GM21825 (cell line): ENCODE results near the gene DAZ3.
"Not testable (repeated sequence)": the region's sequence is repeated elsewhere in the genome, so short reads cannot be mapped to it uniquely, and the experiment has no call there.

Experiments used
- ATAC-seq: cut with Tn5 transposase; IDR thresholded peaks from one replicate; pipeline ENCODE4 v1.9.1; 2021; ENCODE audit warnings: mild to moderate bottlenecking, moderate library complexity; ENCODE audit not compliant: unreplicated experiment

The DAZ3 gene, protein sequence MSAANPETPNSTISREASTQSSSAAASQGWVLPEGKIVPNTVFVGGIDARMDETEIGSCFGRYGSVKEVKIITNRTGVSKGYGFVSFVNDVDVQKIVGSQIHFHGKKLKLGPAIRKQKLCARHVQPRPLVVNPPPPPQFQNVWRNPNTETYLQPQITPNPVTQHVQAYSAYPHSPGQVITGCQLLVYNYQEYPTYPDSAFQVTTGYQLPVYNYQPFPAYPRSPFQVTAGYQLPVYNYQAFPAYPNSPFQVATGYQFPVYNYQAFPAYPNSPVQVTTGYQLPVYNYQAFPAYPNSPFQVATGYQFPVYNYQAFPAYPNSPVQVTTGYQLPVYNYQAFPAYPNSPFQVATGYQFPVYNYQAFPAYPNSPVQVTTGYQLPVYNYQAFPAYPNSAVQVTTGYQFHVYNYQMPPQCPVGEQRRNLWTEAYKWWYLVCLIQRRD

DNA sequence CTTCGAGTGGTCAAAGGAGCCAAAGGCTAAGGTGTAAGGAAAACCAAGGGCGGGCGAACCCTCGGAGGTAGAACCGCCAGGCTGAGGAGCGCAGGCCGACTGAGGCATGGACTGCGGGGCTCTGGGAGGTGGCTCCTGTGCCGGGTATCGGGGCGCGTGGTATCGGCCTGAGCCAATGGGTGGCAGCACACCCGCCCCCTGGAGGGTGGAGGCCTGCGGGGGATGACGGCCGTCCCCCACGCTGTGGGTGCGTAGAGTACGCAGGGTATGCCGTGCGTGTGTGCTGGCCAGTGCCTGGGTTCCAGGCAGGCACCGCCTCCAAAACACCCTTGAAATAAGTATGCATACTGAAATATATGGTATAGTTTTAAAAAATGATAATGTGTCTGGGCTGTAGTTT is at the start of gene DAZ3:
Gene DAZ3 (minus strand): TSS at position 101 of the 400 bp plus-strand sequence. CDS start 208 bp downstream, outside the sequence.
- ATAC-seq, result not testable (repeated sequence)

GRCh38 chrY:24833619-24834018 is 20.4 kb upstream of the DAZ3 start, which contains the start of gene DAZ4:
Gene DAZ4, plus strand, starts transcription at chrY:24833919. Its CDS starts 208 bp downstream, at chrY:24834127.
- not testable (repeated sequence) for ATAC-seq

- not testable (repeated sequence) for ATAC-seq
These were observed 11.9 kb upstream of the DAZ3 start for GRCh38 chrY:24825069-24825468.

- ATAC-seq, result not testable (repeated sequence)
These were observed 11.1 kb upstream of the DAZ3 start for GRCh38 chrY:24824184-24824879.

GRCh38 chrY:24821836-24822235 is 8.6 kb upstream of the DAZ3 start:
- not testable (repeated sequence) for ATAC-seq
